GM08714 (cell line): ENCODE measurements around the gene INPP4B.
"Not testable (repeated sequence)": the region's sequence is repeated elsewhere in the genome, so short reads cannot be mapped to it uniquely, and the experiment has no call there.

Experiments
- H3K4me3 ChIP-seq: fragments of 200-500 bp; sonication (Bioruptor generic); 2 replicates; pipeline ENCODE4 v1.5.1; 2014; ENCODE audit warnings: mild to moderate bottlenecking, low read length, inconsistent platforms
- ZNF274 ChIP-seq: IDR thresholded peaks from 2 replicates; pipeline ENCODE4 v1.6.1; 2012; ENCODE audit warnings: mild to moderate bottlenecking, low read depth, low read length

The INPP4B gene

GRCh38 chr4:142519342-142519741, 326.8 kb downstream of the INPP4B start:
- TF ChIP-seq ZNF274 = no peak

GRCh38 chr4:142516686-142517526, 329.2 kb downstream of the INPP4B start:
- no peak overlapping the region for H3K4me3 ChIP-seq
- no peak for TF ChIP-seq ZNF274

More at GRCh38 chr4:142519342-142519741, 326.8 kb downstream of the INPP4B start:
- H3K4me3 ChIP-seq = no peak overlapping the region

GRCh38 chr4:142512161-142512560, 333.9 kb downstream of the INPP4B start:
- TF ChIP-seq ZNF274 = no peak
- no peak overlapping the region for H3K4me3 ChIP-seq

GRCh38 chr4:142509881-142510280, 336.2 kb downstream of the INPP4B start:
- no peak overlapping the region for H3K4me3 ChIP-seq
- no peak for TF ChIP-seq ZNF274

- H3K4me3 ChIP-seq = not testable (repeated sequence)
Observed at GRCh38 chr4:142509381-142509780, 336.7 kb downstream of the INPP4B start.

- H3K4me3 ChIP-seq = no peak overlapping the region
- TF ChIP-seq ZNF274 = no peak
Observed at GRCh38 chr4:142500966-142501365, 345.1 kb downstream of the INPP4B start.

- TF ChIP-seq ZNF274 = no peak
- no peak overlapping the region for H3K4me3 ChIP-seq
Observed at GRCh38 chr4:142497606-142498005, 348.5 kb downstream of the INPP4B start.

GRCh38 chr4:142493255-142494110, 352.6 kb downstream of the INPP4B start:
- TF ChIP-seq ZNF274 = no peak
- no peak overlapping the region for H3K4me3 ChIP-seq

GRCh38 chr4:142485452-142485851, 360.6 kb downstream of the INPP4B start:
- no peak for TF ChIP-seq ZNF274

GRCh38 chr4:142480244-142480643, 365.9 kb downstream of the INPP4B start:
- no peak overlapping the region for H3K4me3 ChIP-seq
- TF ChIP-seq ZNF274 = no peak

More at GRCh38 chr4:142485452-142485851, 360.6 kb downstream of the INPP4B start:
- H3K4me3 ChIP-seq = no peak overlapping the region

GRCh38 chr4:142475663-142476062, 370.4 kb downstream of the INPP4B start:
- H3K4me3 ChIP-seq = no peak overlapping the region

GRCh38 chr4:142474398-142475087, 371.6 kb downstream of the INPP4B start:
- no peak overlapping the region for H3K4me3 ChIP-seq
- no peak for TF ChIP-seq ZNF274

More at GRCh38 chr4:142475663-142476062, 370.4 kb downstream of the INPP4B start:
- TF ChIP-seq ZNF274 = no peak

- TF ChIP-seq ZNF274 = no peak
- no peak overlapping the region for H3K4me3 ChIP-seq
Observed at GRCh38 chr4:142473960-142474338, 372.2 kb downstream of the INPP4B start.

- H3K4me3 ChIP-seq = no peak overlapping the region
- TF ChIP-seq ZNF274 = no peak
Observed at GRCh38 chr4:142473218-142473959, 372.7 kb downstream of the INPP4B start.

- H3K4me3 ChIP-seq = no peak overlapping the region
- TF ChIP-seq ZNF274 = no peak
Observed at GRCh38 chr4:142467088-142467487, 379.0 kb downstream of the INPP4B start.
